ENCODE measurements around the gene MORC1.

Gene MORC1

GRCh38 chr3:109125902-109126301 lies 8.0 kb upstream of the MORC1 start:
- TF ChIP-seq CTCF (IDR thresholded peaks at IDR 0.05) (no peak), ZFX (IDR thresholded peaks at IDR 0.05; ENCODE audit: borderline replicate concordance) (no peak)
- no peak overlapping the region for H3K27ac ChIP-seq

GRCh38 chr3:109122690-109123089 lies 4.8 kb upstream of the MORC1 start:
- TF ChIP-seq CTCF (IDR thresholded peaks at IDR 0.05): no peak
- TF ChIP-seq ZFX (IDR thresholded peaks at IDR 0.05; ENCODE audit: borderline replicate concordance): no peak
- H3K27ac ChIP-seq: no peak overlapping the region

GRCh38 chr3:109118584-109118983 lies 650 bp upstream of the MORC1 start:
- TF ChIP-seq ZFX (IDR thresholded peaks at IDR 0.05; ENCODE audit: borderline replicate concordance) (no peak), CTCF (IDR thresholded peaks at IDR 0.05) (no peak)
- no peak overlapping the region for H3K27ac ChIP-seq

GRCh38 chr3:109116031-109116430 lies 1.9 kb downstream of the MORC1 start:
- no peak overlapping the region for H3K27ac ChIP-seq
- TF ChIP-seq CTCF (IDR thresholded peaks at IDR 0.05) (no peak), ZFX (IDR thresholded peaks at IDR 0.05; ENCODE audit: borderline replicate concordance) (no peak)

GRCh38 chr3:109115451-109115850 lies 2.5 kb downstream of the MORC1 start:
- H3K27ac ChIP-seq: no peak overlapping the region
- TF ChIP-seq CTCF (IDR thresholded peaks at IDR 0.05) (no peak), ZFX (IDR thresholded peaks at IDR 0.05; ENCODE audit: borderline replicate concordance) (no peak)

- no peak overlapping the region for H3K27ac ChIP-seq
- TF ChIP-seq CTCF (IDR thresholded peaks at IDR 0.05): no peak
- no peak for TF ChIP-seq ZFX (IDR thresholded peaks at IDR 0.05; ENCODE audit: borderline replicate concordance)
Measured at GRCh38 chr3:109114746-109115145, 3.2 kb downstream of the MORC1 start.

GRCh38 chr3:109112946-109113760 lies 4.8 kb downstream of the MORC1 start:
- TF ChIP-seq CTCF (IDR thresholded peaks at IDR 0.05) (no peak), ZFX (IDR thresholded peaks at IDR 0.05; ENCODE audit: borderline replicate concordance) (no peak)

More at GRCh38 chr3:109112946-109113760, 4.8 kb downstream of the MORC1 start:
- H3K27ac ChIP-seq: no peak overlapping the region

Measured in 22Rv1 (cell line).